HepG2 (cell line): ENCODE data around the gene TRIM72. TPM values are rescaled to one million over a fixed set of nuclear protein-coding genes. Genes with fewer than 3 reads are reported as not detected.
A peak's percentile ranks its signal among the peaks of the same experiment; 100 is the strongest.

Experiments
- GFI1 ChIP-seq: sonication (generic); formaldehyde crosslinking; IDR thresholded peaks from 2 replicates; pipeline ENCODE4 v1.5.0; 2020; ENCODE audit warnings: missing genetic modification reagents, mild to moderate bottlenecking, borderline replicate concordance
- JDP2 ChIP-seq: sonication (generic); formaldehyde crosslinking; IDR thresholded peaks from 2 replicates; pipeline ENCODE4 v1.8.1; 2022; ENCODE audit warnings: missing genetic modification reagents, borderline replicate concordance
- MTA1 ChIP-seq: sonication (generic); formaldehyde crosslinking; IDR thresholded peaks from 2 replicates; pipeline ENCODE4 v1.4.0; 2020; ENCODE audit warnings: missing genetic modification reagents, mild to moderate bottlenecking, borderline replicate concordance
- NFE2L2 ChIP-seq: fragments of 150-350 bp; IDR thresholded peaks from 2 replicates; pipeline ENCODE4 v1.6.1; 2014; ENCODE audit warnings: low read length
- REPIN1 ChIP-seq: sonication (generic); formaldehyde crosslinking; IDR thresholded peaks from 2 replicates; pipeline ENCODE4 v1.8.0; 2022; ENCODE audit warnings: missing genetic modification reagents, low read depth, mild to moderate bottlenecking, borderline replicate concordance
- ZFY ChIP-seq: sonication (generic); formaldehyde crosslinking; IDR thresholded peaks from 2 replicates; pipeline ENCODE4 v1.4.0; 2020; ENCODE audit warnings: missing genetic modification reagents
- ZNF44 ChIP-seq: sonication (generic); formaldehyde crosslinking; IDR thresholded peaks from 2 replicates; pipeline ENCODE4 v1.5.1; 2020; ENCODE audit warnings: mild to moderate bottlenecking, missing genetic modification reagents
- ZNF496 ChIP-seq: sonication (generic); formaldehyde crosslinking; IDR thresholded peaks from 2 replicates; pipeline ENCODE4 v1.8.1; 2023; ENCODE audit warnings: mild to moderate bottlenecking, moderate library complexity, missing genetic modification reagents; ENCODE audit not compliant: insufficient replicate concordance
- polyA plus RNA-seq, 8 experiments: library from polyadenylated mRNA; depleted of rRNA in 3 of 8; stranded (reverse) in 7 of 8; unstranded in 1 of 8; fragments of >200 nt; fragmentation: Illumina TruSeq in 4 of 8; extraction: Trizol in 4 of 8; gene quantifications; 2 replicates each; pipeline versions ENCODE4 v1.2.1 to v1.2.3, GENCODE V29; 2011 to 2016; ENCODE audit warnings: low read depth in 4 of 8, missing spikeins in 1 of 8, mixed read lengths in 1 of 8; ENCODE audit not compliant: insufficient read depth in 1 of 8
- total RNA-seq, 5 experiments: library from RNA; depleted of rRNA; stranded (reverse); fragments of >200 nt; fragmentation: Illumina TruSeq; extraction: Trizol; gene quantifications; 2 replicates each; pipeline ENCODE4 v1.2.3, GENCODE V29; 2016; ENCODE audit warnings: low read depth in 1 of 5
- TF ChIP-seq, protein P1 (sequence below): sonication (generic); formaldehyde crosslinking; IDR thresholded peaks from 2 replicates; pipeline ENCODE4 v1.9.0; 2021; ENCODE audit warnings: missing genetic modification reagents, mild to moderate bottlenecking, borderline replicate concordance
- TF ChIP-seq, protein P2 (sequence below): sonication (generic); formaldehyde crosslinking; IDR thresholded peaks from 2 replicates; pipeline ENCODE4 v1.4.0; 2020; ENCODE audit warnings: missing genetic modification reagents
- TF ChIP-seq, protein P3 (sequence below): sonication (generic); formaldehyde crosslinking; IDR thresholded peaks from 2 replicates; pipeline ENCODE4 v1.8.1; 2023; ENCODE audit warnings: missing genetic modification reagents, inconsistent platforms, borderline replicate concordance
- TF ChIP-seq, protein P4 (sequence below): IDR thresholded peaks from 2 replicates; pipeline ENCODE4 v1.6.1; 2016
- TF ChIP-seq, protein P5 (sequence below): sonication (generic); formaldehyde crosslinking; IDR thresholded peaks from 2 replicates; pipeline ENCODE4 v1.4.0; 2020; ENCODE audit warnings: low read depth, missing genetic modification reagents
- TF ChIP-seq, protein P6 (sequence below): IDR thresholded peaks from 2 replicates; pipeline ENCODE4 v1.6.1; 2016; ENCODE audit warnings: control low read depth

The TRIM72 gene
- total and polyA plus RNA-seq, 2 of the 13 experiments (the other 11 are each of a cell fraction or from before 2014, with no cell fraction given), result not detected

DNA sequence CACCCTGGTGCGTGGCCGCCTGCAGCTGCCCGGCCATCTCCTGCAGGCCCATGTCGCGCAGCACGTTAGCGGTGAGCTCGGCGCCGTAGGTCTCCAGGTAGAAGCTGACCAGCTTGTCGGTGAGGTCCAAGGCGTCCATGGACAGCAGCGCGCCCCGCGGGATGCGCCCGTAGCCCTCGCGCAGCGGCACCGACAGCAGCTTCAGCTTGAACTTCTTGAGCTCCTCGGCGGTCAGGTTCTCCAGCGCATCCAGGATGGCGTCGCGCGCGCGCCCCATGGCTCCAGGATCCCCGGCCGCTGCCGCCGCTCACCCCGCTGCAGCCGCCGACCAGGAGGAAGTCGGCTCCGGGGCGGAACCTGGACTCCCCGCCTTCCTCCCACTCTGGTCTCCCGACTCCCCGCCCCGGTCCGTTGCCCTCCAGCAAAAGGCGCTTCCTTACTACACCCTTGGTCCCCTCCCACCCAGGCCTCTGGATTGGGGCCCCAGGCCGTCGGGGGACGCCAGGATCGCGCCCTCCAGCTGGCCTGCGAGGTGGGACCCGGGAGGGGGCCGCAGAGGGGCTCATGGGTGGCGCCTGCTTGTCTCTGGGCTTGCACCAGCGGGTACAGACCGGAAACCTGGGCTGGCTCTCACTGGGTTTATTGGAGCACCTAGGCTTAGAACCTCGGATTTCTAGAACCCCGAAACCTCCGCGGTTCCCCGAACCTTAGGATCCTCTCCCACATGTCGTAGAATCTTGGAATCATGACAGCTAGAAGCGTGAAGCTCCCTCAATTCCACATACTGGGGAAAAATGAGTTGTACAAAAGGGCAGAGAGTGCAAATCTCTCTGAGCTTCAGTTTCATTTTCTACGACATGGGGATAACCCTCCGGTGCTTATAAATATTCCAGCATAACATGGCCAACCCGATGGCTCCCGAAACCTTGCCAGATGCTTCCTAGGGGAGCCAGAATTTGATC, 11.2 kb upstream of the TRIM72 start, which contains the start of gene PYCARD (continued):
- TF ChIP-seq, protein P1, sequence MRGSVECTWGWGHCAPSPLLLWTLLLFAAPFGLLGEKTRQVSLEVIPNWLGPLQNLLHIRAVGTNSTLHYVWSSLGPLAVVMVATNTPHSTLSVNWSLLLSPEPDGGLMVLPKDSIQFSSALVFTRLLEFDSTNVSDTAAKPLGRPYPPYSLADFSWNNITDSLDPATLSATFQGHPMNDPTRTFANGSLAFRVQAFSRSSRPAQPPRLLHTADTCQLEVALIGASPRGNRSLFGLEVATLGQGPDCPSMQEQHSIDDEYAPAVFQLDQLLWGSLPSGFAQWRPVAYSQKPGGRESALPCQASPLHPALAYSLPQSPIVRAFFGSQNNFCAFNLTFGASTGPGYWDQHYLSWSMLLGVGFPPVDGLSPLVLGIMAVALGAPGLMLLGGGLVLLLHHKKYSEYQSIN, result no peak
- TF ChIP-seq GFI1 (no peak; the same call in 1 of the 2 replicates), REPIN1 (no peak), NFE2L2 (no peak), JDP2 (CRISPR knock-in tag) (no peak), ZNF496 (CRISPR knock-in tag) (no peak), ZFY (CRISPR knock-in tag) (peak; percentile 41; the same call in 1 of the 2 replicates), MTA1 (peak; percentile 24; the same call in 1 of the 2 replicates), ZNF44 (no peak)
- TF ChIP-seq, protein P2, sequence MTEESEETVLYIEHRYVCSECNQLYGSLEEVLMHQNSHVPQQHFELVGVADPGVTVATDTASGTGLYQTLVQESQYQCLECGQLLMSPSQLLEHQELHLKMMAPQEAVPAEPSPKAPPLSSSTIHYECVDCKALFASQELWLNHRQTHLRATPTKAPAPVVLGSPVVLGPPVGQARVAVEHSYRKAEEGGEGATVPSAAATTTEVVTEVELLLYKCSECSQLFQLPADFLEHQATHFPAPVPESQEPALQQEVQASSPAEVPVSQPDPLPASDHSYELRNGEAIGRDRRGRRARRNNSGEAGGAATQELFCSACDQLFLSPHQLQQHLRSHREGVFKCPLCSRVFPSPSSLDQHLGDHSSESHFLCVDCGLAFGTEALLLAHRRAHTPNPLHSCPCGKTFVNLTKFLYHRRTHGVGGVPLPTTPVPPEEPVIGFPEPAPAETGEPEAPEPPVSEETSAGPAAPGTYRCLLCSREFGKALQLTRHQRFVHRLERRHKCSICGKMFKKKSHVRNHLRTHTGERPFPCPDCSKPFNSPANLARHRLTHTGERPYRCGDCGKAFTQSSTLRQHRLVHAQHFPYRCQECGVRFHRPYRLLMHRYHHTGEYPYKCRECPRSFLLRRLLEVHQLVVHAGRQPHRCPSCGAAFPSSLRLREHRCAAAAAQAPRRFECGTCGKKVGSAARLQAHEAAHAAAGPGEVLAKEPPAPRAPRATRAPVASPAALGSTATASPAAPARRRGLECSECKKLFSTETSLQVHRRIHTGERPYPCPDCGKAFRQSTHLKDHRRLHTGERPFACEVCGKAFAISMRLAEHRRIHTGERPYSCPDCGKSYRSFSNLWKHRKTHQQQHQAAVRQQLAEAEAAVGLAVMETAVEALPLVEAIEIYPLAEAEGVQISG, result no peak
- TF ChIP-seq, protein P3, sequence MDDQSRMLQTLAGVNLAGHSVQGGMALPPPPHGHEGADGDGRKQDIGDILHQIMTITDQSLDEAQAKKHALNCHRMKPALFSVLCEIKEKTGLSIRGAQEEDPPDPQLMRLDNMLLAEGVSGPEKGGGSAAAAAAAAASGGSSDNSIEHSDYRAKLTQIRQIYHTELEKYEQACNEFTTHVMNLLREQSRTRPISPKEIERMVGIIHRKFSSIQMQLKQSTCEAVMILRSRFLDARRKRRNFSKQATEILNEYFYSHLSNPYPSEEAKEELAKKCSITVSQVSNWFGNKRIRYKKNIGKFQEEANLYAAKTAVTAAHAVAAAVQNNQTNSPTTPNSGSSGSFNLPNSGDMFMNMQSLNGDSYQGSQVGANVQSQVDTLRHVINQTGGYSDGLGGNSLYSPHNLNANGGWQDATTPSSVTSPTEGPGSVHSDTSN (CRISPR knock-in tag), result no peak
- TF ChIP-seq, protein P4, sequence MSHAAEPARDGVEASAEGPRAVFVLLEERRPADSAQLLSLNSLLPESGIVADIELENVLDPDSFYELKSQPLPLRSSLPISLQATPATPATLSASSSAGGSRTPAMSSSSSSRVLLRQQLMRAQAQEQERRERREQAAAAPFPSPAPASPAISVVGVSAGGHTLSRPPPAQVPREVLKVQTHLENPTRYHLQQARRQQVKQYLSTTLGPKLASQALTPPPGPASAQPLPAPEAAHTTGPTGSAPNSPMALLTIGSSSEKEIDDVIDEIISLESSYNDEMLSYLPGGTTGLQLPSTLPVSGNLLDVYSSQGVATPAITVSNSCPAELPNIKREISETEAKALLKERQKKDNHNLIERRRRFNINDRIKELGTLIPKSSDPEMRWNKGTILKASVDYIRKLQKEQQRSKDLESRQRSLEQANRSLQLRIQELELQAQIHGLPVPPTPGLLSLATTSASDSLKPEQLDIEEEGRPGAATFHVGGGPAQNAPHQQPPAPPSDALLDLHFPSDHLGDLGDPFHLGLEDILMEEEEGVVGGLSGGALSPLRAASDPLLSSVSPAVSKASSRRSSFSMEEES, result no peak
- TF ChIP-seq, protein P5, sequence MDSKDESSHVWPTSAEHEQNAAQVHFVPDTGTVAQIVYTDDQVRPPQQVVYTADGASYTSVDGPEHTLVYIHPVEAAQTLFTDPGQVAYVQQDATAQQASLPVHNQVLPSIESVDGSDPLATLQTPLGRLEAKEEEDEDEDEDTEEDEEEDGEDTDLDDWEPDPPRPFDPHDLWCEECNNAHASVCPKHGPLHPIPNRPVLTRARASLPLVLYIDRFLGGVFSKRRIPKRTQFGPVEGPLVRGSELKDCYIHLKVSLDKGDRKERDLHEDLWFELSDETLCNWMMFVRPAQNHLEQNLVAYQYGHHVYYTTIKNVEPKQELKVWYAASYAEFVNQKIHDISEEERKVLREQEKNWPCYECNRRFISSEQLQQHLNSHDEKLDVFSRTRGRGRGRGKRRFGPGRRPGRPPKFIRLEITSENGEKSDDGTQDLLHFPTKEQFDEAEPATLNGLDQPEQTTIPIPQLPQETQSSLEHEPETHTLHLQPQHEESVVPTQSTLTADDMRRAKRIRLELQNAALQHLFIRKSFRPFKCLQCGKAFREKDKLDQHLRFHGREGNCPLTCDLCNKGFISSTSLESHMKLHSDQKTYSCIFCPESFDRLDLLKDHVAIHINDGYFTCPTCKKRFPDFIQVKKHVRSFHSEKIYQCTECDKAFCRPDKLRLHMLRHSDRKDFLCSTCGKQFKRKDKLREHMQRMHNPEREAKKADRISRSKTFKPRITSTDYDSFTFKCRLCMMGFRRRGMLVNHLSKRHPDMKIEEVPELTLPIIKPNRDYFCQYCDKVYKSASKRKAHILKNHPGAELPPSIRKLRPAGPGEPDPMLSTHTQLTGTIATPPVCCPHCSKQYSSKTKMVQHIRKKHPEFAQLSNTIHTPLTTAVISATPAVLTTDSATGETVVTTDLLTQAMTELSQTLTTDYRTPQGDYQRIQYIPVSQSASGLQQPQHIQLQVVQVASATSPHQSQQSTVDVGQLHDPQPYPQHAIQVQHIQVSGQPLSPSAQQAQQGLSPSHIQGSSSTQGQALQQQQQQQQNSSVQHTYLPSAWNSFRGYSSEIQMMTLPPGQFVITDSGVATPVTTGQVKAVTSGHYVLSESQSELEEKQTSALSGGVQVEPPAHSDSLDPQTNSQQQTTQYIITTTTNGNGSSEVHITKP (CRISPR knock-in tag), result no peak
- TF ChIP-seq, protein P6, sequence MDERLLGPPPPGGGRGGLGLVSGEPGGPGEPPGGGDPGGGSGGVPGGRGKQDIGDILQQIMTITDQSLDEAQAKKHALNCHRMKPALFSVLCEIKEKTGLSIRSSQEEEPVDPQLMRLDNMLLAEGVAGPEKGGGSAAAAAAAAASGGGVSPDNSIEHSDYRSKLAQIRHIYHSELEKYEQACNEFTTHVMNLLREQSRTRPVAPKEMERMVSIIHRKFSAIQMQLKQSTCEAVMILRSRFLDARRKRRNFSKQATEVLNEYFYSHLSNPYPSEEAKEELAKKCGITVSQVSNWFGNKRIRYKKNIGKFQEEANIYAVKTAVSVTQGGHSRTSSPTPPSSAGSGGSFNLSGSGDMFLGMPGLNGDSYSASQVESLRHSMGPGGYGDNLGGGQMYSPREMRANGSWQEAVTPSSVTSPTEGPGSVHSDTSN, result no peak
